Limb (tissue), 2 donors: ENCODE data around the gene SFXN2.
"Not testable (repeated sequence)": the region's sequence is repeated elsewhere in the genome, so short reads cannot be mapped to it uniquely, and the experiment has no call there.

Source experiments
- DNase-seq, 2 donors: peaks; one replicate each; pipeline ENCODE4 v3.0.0-alpha.2; 2016; ENCODE audit errors: extremely low spot score in 2 of 2

The SFXN2 gene

DNA sequence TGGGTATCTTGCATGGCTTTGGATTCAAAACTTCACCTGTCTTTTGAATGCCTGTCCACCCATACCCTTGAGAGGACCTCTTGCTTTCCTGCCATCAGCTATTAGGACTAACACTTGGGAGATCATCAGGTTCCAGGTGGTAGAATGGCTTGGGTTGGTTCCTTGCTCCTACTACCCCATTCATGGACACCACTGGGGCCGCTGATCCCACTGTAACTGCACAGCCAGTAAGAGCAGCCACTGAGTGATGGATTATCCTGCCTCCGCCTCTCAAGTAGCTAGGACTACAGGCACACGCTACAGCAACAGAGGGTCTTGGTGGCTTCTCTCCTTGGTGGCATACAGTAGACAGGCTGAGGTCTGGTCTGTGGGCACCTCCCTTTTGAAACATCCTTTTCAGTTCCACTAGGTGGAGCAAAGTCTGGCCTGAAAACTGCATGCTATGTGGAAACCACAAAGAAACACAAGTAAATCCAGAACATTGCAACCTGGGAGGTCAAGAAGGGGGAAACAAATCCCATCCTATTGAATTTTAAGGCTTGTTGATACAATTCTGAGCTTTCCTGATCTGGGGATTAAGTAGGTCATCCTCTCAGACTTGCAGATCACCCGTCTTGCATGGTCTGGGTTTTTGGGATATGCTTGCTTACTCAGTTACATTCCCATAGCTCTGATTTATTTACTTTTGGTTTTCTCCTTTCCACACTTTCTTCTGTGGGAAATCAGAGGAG, 38.7 kb downstream of the SFXN2 start:
- no peak for DNase-seq

DNA sequence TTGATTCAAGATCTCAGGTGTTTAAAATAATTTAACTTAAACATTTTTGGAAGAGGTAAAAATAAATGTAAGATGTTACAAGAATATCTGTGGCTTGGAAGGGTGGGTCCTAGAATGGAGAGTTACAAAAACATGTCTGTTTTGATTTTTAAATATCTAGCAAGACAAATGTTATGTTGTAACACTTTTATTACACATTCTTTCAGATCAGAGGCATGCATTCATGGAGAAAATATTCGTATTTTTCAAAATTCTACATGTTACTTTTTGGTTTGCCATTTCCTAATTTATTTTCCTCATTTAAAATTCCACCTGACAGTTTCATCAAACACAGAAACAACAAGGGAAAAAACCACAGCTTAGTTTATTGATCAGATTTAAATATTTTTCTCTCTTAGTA, 39.3 kb downstream of the SFXN2 start:
- no peak for DNase-seq

DNA sequence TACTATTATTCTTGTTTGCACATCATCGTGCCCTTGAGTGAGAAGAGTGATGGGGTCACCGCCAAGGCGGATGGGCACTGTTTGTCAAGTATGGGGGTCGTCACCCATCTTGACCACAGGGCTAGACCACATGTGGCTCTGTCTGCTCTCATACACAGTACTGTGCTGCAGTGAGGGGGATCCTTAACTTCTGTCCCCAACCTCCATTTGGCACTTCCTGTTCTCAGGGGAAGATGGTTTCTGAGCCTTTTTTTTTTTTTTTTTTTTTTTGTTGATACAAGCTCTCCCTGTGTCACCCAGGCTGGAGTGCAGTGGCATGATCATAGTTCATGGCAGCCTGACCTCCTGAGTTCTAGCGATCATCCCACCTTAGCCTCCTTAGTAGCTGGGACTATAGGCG, 42.9 kb downstream of the SFXN2 start:
- no peak for DNase-seq

DNA sequence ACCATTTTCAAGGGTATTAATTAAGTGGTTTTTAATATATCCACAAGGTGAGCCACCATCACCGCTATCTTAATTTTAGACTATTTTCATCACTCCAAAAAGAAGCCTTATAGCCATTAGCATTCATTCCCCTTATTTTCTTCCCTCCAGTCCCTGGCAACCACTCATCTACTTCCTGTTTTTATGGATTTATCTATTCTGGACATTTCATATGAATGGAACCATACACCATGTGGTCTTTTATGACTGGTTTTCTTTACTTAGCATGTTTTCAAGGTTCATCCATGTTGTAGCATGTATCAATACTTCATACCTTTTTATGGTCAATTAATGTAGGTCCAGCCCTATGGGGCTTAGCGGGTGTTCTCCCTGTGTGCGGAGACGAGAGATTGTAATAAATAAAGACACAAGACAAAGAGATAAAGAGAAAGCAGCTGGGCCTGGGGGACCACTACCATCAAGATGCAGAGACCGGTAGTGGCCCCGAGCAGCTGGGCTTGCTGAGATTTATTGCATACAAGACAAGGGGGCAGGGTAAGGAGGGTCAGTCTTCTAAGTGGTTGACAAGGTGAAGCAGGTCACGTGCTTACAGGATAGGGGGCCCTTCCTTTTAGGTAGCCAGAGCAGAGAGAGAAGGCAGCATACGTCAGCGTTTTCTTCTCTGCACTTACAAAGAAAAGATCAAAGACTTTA, 44.0 kb downstream of the SFXN2 start:
- no peak for DNase-seq

DNA sequence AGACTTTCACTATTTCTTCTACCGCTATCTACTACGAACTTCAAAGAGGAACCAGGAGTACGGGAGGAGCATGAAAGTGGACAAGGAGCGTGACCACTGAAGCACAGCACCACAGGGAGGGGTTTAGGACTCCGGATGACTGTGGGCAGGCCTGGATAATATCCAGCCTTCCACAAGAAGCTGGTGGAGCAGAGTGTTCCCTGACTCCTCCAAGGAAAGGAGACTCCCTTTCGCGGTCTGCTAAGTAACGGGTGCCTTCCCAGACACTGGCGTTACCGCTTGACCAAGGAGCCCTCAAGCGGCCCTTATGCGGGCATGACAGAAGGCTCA, 44.5 kb downstream of the SFXN2 start:
- DNase-seq: not testable (repeated sequence)

DNA sequence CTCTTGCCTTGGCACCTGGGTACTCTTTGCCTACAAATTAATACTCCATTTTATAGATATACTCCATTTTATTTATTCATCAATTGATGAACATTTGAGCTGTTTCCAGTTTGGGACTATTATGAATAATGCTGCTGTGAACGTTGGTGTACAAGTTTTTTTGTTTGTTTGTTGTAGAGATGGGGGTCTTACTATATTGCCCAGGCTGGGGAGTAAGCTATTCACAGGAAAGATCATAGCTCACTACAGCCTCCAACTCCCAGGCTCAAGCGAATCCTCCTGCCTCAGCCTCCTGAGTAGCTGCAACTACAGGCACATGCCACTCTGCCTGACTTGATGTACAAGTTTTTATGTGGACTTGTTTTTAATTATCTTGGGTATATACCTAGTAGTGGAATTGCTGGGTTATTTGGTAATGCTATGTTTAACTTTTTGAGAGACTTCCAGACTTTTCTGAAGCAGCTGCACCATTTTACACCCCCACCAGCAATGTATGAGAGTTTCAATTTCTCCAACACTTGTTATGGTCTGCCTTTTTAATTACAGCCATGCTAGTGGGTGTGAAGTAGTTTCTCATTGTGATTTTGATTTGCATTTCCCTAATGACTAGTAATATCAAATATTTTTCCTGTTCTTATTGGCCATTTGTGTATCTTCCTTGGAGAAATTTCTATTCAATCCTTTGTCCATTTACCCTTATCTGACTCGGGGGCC, 45.2 kb downstream of the SFXN2 start:
- no peak for DNase-seq

DNA sequence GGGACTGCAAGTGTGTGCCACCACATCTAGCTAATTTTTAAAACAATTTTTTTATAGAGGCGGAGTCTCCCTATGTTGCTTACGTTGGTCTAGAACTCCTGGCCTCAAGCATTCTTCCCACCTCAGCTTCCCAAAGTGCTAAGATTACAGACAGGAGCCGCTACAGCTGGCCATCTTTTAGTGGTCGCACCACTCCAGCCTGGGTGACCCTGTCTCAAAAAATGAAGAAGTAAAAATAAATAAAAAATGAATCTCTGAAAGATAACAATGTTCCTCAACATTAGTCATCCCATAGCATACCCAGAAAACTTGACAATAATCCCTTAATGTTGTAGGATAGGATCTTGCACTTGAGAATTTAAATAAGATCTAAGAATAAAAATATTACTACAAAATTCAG, 47.5 kb downstream of the SFXN2 start:
- no peak for DNase-seq

DNA sequence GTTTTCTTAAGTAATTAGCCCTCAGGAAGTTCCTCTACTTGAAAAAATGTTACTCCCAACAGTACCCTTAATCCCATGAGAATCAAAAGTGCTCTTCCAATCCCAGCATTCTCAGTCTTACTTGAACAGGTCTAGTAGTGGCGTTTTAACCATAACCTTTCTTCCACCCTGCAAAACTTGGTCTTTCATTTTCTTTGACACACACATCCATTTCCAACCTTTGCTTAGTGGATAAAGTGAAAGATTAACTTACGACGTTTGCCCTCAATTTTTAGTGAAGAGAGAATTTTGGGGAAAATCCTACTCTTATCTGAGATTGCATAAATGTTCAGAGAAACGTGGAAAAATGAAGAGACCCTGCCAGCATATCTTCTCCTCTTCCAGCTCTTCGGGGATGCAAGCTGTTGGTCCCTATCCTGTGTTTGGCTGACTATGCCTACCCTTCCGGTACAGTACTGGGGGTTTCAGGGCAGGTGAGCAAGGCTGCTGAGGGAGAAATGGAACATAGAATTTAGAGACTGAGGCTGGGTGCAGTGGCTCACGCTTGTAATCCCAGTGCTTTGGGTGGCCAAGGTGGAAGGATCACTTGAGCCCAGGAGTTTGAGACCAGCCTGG, 48.1 kb downstream of the SFXN2 start:
- no peak for DNase-seq

DNA sequence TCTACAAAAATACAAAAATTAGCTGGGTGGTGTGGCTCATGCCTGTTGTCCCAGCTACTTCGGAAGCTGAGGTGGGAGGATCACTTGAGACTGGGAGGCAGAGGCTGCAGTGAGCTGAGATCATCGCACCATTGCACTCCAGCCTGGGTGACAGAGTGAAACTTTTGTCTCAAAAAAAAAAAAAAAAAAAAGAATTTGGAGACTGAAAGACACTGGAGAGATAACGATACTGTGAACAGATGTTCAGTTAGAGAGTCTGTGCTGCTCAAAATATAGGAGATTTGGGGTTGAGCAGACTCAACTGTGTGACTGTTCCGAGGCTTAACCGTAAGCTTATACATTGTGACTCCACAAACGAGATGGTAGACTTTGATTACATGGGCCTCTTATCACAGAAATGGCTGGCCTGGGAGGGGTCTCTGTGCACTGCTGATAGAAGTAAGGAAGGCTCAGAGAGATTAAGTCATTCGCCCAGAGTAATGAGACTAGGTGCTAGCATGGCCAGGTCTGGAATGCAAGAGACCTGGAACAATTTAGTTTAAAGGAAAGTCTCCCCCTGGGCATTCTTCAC, 48.7 kb downstream of the SFXN2 start:
- no peak for DNase-seq

DNA sequence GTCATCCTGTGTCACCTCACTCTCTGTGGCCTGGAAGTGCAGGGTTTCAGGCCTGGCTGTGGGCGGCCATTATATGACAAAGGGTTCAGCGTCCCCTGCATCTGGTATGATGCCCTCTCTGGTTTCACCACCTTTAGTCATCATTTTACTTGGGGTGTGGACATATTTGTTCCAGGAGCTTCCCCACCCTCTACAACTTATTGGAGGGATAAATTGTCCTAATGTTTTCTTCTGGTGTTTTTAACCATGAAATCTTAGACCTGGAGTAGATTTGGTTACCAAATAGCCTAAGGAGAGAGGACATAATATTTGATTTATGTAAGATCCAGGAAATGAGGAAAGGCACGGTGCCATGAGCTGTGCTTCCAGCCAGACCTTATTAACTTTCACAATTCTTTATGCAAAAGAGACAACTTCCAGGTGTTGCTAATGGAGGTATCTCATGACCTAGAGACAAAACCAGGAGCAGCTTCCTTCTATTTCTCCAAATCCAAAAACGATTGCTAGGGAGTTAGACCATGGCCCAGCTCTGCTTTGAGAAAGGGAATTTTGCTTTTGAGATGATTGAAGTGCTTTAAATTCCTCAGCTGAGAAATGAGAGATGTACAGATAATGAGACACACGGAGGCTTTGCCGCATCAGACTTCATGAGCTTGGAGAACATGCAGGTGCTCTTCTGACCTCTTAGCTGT, 50.2 kb downstream of the SFXN2 start:
- no peak for DNase-seq

DNA sequence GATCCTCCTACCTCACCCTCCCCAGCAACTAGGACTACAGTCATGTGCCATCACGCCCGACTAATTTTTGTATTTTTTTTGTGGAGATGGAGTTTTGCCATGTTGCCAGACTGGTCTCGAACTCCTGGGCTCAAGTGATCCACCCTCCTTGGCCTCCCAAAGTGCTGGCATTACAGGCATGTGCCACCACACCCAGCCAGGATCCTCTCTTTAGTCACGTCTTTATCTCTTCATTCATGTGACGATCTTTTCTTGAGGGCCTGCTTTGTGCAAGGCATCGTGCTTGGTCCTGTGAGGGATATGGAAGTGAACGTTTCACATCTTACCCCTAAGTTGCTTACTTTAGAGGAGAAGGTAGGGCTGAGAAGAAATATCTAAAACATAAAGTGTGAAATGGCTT, 50.9 kb downstream of the SFXN2 start:
- DNase-seq: no peak

DNA sequence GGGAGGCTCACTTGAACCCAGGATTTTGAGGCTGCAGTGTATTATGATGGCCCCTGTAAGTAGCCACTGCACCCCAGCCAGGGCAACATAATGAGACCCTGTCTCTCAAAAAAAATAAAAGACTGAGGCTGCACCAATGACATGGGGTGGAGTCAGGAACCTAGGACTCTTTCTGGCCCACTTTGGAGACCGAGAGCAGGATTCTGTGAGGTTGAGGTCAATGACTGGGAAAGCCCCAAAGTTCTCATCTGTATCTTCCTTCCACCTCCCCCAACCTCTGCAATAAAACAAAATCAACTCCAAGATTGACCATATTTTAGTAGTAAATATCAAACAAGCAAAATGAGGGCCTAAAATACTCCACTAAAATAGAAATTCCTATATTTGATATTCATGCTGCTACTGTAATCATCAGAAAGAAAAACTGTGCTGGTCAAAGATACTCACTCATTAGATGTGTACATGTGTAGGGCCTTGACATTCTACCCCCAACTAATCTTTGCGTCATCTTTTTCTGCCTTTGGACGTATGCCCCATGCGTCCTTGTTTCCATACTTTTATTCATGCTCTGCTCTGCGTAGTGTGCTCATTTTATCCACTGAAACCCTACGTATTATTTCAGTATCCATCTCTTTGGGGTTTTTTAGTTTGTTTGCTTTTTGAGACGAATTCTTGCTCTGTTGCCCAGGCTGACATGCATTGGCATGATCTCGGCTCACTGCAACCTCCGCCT, 53.2 kb downstream of the SFXN2 start:
- no peak for DNase-seq

DNA sequence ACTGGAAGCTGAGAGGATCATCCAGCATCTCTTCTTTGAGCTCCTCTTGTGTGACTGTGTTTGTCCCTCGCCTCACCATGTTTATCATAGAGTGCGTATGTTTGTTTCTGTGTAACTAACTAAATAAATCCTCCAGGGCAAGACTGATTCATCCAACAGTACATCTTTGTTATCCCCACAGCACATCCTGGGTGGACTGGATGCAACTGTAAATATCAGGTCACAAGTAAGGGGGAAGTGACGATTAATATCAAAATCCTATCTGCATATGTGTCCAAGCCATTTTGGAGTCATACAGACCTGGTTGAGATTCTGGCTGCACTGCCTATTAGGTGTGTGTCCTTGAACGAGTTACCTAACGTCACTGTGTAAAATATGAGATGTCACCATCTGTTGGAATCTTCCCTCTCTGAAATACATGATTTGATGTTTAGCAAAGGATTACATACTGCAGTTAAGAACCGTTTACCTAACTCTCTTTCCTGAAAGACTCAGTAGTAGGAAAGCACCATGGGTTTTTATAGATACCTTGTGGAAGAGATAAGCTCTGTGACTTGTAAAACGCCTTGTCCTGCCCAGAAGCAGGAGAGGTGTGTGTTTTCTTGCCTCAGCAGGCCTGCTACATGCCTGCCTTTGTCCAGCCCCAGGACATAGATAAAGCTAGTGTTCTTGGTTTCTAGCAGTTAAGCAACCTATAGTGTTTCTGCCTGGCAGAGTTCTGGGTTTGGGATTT, 55.1 kb downstream of the SFXN2 start:
- DNase-seq: no peak

DNA sequence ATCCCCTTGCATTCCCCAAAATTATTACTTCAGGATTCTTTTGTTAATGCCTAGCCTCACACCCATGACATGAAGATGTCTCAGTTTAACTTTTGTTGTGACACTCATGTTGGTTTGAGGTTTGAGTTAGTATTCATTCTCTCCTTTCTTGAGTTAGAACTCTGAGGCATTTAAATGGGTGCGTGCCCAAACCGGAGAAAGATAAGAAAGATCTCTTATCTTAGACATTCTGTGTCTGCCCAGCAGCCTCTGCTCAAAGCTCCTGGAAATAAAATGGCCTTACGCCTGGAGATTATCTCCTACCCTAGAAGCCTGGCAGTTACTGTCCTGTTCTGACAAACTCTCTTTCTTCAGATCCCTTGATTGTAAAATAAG, 55.7 kb downstream of the SFXN2 start:
- DNase-seq: no peak

DNA sequence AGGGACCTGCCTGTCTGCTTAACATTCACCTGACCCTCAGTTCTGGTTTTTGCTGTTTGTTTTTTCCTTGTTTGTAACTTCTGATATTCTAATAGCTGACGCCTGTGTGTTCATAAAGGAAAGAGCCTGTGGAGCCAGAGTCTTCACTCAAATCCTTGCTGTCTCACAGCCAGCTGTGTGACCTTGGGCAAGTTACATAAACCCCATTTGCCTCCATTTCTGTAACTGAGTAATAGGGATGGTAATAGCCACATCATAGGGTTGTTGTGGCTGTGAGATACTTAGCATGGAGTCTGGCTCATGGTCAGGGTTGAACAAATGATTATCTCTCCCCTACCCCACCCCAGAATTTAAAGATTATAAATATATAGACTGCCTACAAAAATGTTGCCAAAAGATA, 56.4 kb downstream of the SFXN2 start:
- no peak for DNase-seq

DNA sequence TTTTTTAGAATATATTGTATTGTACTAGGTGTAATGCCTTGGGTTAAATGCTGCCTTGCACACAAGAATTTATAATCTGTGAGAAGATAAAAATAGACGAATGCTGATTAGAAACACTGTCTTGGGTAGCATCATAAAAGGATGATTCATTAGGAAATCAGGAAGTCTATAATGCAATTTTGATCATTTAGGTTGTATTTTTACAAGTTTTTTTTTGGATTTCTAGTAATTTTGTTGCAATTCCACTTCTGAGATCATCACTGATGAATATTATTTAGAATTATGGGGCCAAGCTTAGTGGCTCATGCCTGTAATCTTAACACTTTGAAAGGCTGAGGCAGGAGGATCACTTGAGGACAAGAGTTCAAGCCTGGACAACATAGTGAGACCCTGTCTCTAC, 58.9 kb downstream of the SFXN2 start:
- no peak for DNase-seq

DNA sequence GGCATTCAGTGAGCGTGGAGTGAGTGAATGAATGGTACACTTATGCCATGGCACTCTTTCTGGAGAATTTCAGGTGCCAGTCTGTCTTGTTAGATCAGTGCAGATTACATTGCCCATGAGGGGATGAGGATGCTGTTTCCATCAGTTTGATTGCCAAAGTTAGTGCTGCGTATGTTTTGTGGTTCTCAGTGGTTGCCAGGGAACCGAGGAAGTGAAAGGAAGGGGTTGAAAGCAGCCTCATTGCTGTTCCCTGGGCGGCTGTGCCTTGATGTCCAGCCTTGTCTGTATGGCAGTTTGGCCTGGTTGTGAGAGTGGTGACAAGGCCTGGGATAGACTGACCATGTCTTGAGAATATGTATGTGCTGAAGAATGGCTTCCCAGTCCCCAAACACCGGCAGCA, 59.5 kb downstream of the SFXN2 start:
- peak in 1 of 2 donors; percentile 41 for DNase-seq

DNA sequence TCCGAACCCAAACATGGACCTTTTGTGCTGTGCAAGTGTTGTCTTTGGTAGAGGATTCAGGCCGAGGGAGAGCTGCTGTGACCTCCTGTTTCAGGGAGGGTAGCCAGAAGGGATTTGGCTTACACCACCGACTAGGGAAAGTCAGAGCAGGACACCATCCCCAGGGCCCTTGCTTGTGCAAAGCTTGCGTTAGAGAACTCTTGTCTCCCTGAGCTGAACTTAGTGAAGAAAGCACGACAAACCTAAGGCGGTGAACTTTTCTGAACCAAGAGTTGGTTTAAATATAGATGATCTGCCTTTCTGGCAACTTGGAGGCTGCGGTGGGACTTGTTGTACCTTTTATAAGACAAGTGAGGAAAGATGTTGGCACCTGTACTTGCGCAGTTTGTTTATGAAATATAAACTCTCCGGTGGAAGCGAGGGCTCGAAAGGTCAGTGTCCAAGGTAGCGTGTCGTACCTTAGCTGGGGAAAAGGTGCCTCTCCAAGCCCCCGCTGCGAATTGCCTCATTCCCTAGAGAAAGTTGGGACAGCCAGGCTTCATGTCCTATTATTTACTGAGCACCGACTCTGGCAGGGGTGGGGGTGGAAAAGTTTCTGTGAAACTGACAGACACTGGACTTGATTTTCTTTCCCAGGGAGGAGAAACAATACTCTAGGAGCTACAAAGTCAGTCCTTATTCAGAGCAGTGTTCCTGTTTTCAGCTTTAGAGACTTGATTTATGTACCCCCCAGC, 60.9 kb downstream of the SFXN2 start:
- DNase-seq: no peak

DNA sequence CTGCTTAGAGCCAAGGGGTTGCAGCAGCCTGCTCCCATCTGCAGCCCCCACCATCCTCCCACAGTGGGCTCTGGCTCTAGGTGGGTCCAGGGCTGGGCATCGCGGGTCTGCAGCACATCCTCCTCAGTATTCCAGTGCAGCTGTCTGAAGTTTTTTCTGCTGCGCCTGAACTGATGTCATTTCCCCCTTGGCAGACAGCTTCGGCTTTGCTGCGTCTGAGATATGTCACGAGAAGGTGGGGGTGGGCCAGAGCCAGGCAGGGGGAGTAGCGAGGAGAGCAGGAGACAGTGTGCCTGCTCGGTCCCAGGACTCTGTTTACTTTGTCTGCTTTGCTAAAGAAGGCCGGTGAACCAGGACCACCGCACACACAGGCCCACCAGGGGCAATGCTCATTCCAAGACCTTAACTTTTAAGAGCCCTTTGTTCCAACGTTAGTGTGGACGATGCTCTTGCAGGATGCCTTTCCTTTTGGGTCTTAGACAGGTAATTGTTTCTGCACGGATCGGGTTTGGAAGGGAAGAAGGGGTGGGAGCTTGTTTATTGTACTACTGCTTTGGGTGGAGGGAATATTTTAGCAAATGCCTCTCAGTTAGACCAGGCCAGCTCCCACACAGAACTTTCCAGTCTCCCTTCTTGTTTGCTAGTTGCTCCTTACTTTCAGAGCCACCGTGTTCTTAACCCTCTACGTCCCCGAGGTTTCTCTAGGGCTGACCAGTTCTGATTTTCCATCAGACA, 61.7 kb downstream of the SFXN2 start:
- peak; percentile 87 to 93 for DNase-seq
